Mesendoderm (in vitro differentiated cells): ENCODE measurements around the gene RIPK3.
"Not testable (repeated sequence)": the region's sequence is repeated elsewhere in the genome, so short reads cannot be mapped to it uniquely, and the experiment has no call there.

Experiments used
- DNase-seq: peaks from one replicate; pipeline ENCODE4 v3.0.0; 2013
- H2AK5ac ChIP-seq: 2 replicates; pipeline ENCODE4 v1.6.1; 2013; ENCODE audit warnings: low read length, inconsistent platforms
- H2BK120ac ChIP-seq: 2 replicates; pipeline ENCODE4 v1.6.1; 2013; ENCODE audit warnings: low read depth, mild to moderate bottlenecking, low read length, moderate library complexity, mixed read lengths
- H2BK15ac ChIP-seq: replicated peaks from 2 replicates; pipeline ENCODE4 v1.6.1; 2013; ENCODE audit warnings: low read depth, mild to moderate bottlenecking, moderate library complexity
- H2BK5ac ChIP-seq: 2 replicates; pipeline ENCODE4 v1.6.1; 2013; ENCODE audit warnings: low read length, inconsistent platforms
- H3K18ac ChIP-seq: 2 replicates; pipeline ENCODE4 v1.6.1; 2013; ENCODE audit warnings: mild to moderate bottlenecking, low read length, mixed read lengths
- H3K23ac ChIP-seq: one replicate; pipeline ENCODE4 v1.6.1; 2013; ENCODE audit warnings: low read length
- H3K27ac ChIP-seq: 2 replicates; pipeline ENCODE4 v1.5.1; 2013; ENCODE audit warnings: low read depth, mild to moderate bottlenecking, inconsistent platforms, low read length, moderate library complexity
- H3K27me3 ChIP-seq: 2 replicates; pipeline ENCODE4 v1.6.1; 2013; ENCODE audit warnings: low read length, control low read depth, mild to moderate bottlenecking, inconsistent platforms; ENCODE audit not compliant: insufficient read depth, poor library complexity
- H3K36me3 ChIP-seq: 2 replicates; pipeline ENCODE4 v1.6.1; 2013; ENCODE audit warnings: low read length, inconsistent platforms; ENCODE audit not compliant: control insufficient read depth, insufficient read depth
- H3K4ac ChIP-seq: one replicate; pipeline ENCODE4 v1.6.1; 2013; ENCODE audit warnings: low read depth, mild to moderate bottlenecking, low read length, moderate library complexity
- H3K4me1 ChIP-seq: 2 replicates; pipeline ENCODE4 v1.6.1; 2013; ENCODE audit warnings: low read depth, low read length, inconsistent platforms; ENCODE audit not compliant: control insufficient read depth
- H3K4me2 ChIP-seq: 2 replicates; pipeline ENCODE4 v1.6.1; 2013; ENCODE audit warnings: low read length
- H3K4me3 ChIP-seq: 2 replicates; pipeline ENCODE4 v1.5.1; 2013; ENCODE audit warnings: mild to moderate bottlenecking, low read length
- H3K56ac ChIP-seq: one replicate; pipeline ENCODE4 v1.6.1; 2013; ENCODE audit warnings: low read length
- H3K79me1 ChIP-seq: 2 replicates; pipeline ENCODE4 v1.6.1; 2013; ENCODE audit warnings: low read length, inconsistent platforms
- H3K79me2 ChIP-seq: 2 replicates; pipeline ENCODE4 v1.6.1; 2013; ENCODE audit warnings: mild to moderate bottlenecking, low read length; ENCODE audit not compliant: control insufficient read depth, insufficient read depth
- H3K9ac ChIP-seq: 2 replicates; pipeline ENCODE4 v1.6.1; 2013; ENCODE audit warnings: low read length, inconsistent platforms
- H4K5ac ChIP-seq: one replicate; pipeline ENCODE4 v1.6.1; 2013; ENCODE audit warnings: low read length
- H4K8ac ChIP-seq: one replicate; pipeline ENCODE4 v1.6.1; 2013; ENCODE audit warnings: low read depth, mild to moderate bottlenecking, control low read depth, low read length, moderate library complexity
- WGBS: extraction: QIAGEN DNeasy Blood & Tissue Kit; methylation state at CpG from one replicate; pipeline ENCODE4 v1.1.7; 2013; ENCODE audit warnings: low lambda C conversion rate, missing lambda C conversion rate; ENCODE audit not compliant: insufficient coverage; ENCODE audit errors: extremely low coverage; 5-methylcytosine and 5-hydroxymethylcytosine counted together

RIPK3 gene

GRCh38 chr14:24360281-24360680, 20.5 kb upstream of the RIPK3 start:
- Histone ChIP-seq H3K4me1 (no peaks in the 10 kb centered on the region), H3K56ac (no peak overlapping the region), H2AK5ac (no peak overlapping the region), H3K27ac (no peak overlapping the region), H3K27me3 (no peaks in the 10 kb centered on the region), H3K4me3 (no peak overlapping the region), H3K9ac (no peak overlapping the region), H2BK5ac (no peak overlapping the region), H3K4ac (no peak overlapping the region), H3K4me2 (no peak overlapping the region), H3K79me1 (no peaks in the 10 kb centered on the region), H2BK15ac (no peak overlapping the region), H2BK120ac (no peak overlapping the region), H4K5ac (no peak overlapping the region), H3K18ac (no peak overlapping the region), H3K23ac (no peak overlapping the region), H3K79me2 (no peaks in the 10 kb centered on the region), H3K36me3 (no peaks in the 10 kb centered on the region), H4K8ac (no peak overlapping the region)
- DNase-seq = no peak
- no CpG with 5 or more reads among the region's 3 CpGs for WGBS

DNA sequence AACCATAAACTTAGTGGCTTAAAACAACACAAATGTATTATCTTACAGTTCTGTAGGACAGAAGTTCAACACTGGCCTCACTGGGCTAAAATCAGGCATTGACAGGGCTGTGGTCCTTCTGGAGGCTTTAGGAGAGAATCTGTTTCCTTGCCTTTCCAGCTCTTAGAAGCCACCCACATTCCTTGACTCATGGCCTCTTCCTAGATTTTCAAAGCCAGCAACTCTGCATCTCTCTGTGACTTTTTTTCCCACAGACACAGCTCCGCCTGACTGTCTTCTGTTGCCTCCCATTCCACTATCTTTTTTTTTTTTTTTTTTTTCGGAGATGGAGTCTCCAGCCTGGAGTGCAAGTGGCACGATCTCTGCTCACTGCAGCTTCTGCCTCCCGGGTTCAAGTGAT, 16.4 kb upstream of the RIPK3 start:
- no peak overlapping the region for H2AK5ac ChIP-seq
- no peaks in the 10 kb centered on the region for H3K4me1 ChIP-seq
- no peak overlapping the region for H3K56ac ChIP-seq
- H3K4me3 ChIP-seq = no peak overlapping the region
- H3K23ac ChIP-seq = no peak overlapping the region
- no peak overlapping the region for H2BK120ac ChIP-seq
- H3K18ac ChIP-seq = no peak overlapping the region
- H2BK5ac ChIP-seq = no peak overlapping the region
- no peaks in the 10 kb centered on the region for H3K36me3 ChIP-seq
- H3K9ac ChIP-seq = no peak overlapping the region
- no peak overlapping the region for H3K27ac ChIP-seq
- no peak overlapping the region for H4K8ac ChIP-seq
- no CpG with 5 or more reads among the region's 4 CpGs for WGBS
- DNase-seq = no peak
- H3K4ac ChIP-seq = no peak overlapping the region
- no peaks in the 10 kb centered on the region for H3K79me1 ChIP-seq
- no peaks in the 10 kb centered on the region for H3K79me2 ChIP-seq
- H2BK15ac ChIP-seq = no peak overlapping the region
- no peak overlapping the region for H4K5ac ChIP-seq
- H3K27me3 ChIP-seq = no peaks in the 10 kb centered on the region
- no peak overlapping the region for H3K4me2 ChIP-seq

GRCh38 chr14:24355009-24355408, 15.2 kb upstream of the RIPK3 start:
- Histone ChIP-seq H3K56ac (no peak overlapping the region), H3K4me2 (no peak overlapping the region), H2BK120ac (no peak overlapping the region), H3K36me3 (no peaks in the 10 kb centered on the region), H3K27me3 (no peaks in the 10 kb centered on the region), H3K27ac (no peak overlapping the region), H2AK5ac (no peak overlapping the region), H3K9ac (no peak overlapping the region), H3K79me1 (no peaks in the 10 kb centered on the region), H2BK5ac (no peak overlapping the region), H3K4me3 (no peak overlapping the region), H4K8ac (no peak overlapping the region), H3K23ac (no peak overlapping the region), H4K5ac (no peak overlapping the region), H3K4ac (no peak overlapping the region), H3K79me2 (no peaks in the 10 kb centered on the region), H2BK15ac (no peak overlapping the region), H3K4me1 (no peaks in the 10 kb centered on the region), H3K18ac (no peak overlapping the region)
- no peak for DNase-seq
- WGBS = no CpG with 5 or more reads among the region's 7 CpGs

GRCh38 chr14:24354482-24354825, 14.7 kb upstream of the RIPK3 start:
- H3K27me3 ChIP-seq, H3K23ac ChIP-seq, DNase-seq, H2AK5ac ChIP-seq, H3K79me2 ChIP-seq, H2BK5ac ChIP-seq, H3K4ac ChIP-seq, H4K5ac ChIP-seq, H3K4me2 ChIP-seq, H3K9ac ChIP-seq, H4K8ac ChIP-seq, H2BK15ac ChIP-seq, H3K18ac ChIP-seq, H3K56ac ChIP-seq, H3K79me1 ChIP-seq, H3K36me3 ChIP-seq, H3K4me1 ChIP-seq, H3K4me3 ChIP-seq, H2BK120ac ChIP-seq, H3K27ac ChIP-seq: not testable (repeated sequence)
- no CpG with 5 or more reads among the region's 3 CpGs for WGBS

- no peak overlapping the region for H3K4me3 ChIP-seq
- no peak overlapping the region for H4K8ac ChIP-seq
- no peak overlapping the region for H3K23ac ChIP-seq
- H2AK5ac ChIP-seq = no peak overlapping the region
- no peak overlapping the region for H3K27ac ChIP-seq
- H4K5ac ChIP-seq = no peak overlapping the region
- H3K27me3 ChIP-seq = no peaks in the 10 kb centered on the region
- no peak overlapping the region for H3K4ac ChIP-seq
- no peak overlapping the region for H3K18ac ChIP-seq
- H3K4me1 ChIP-seq = no peaks in the 10 kb centered on the region
- H2BK5ac ChIP-seq = no peak overlapping the region
- no CpG with 5 or more reads among the region's 5 CpGs for WGBS
- H3K56ac ChIP-seq = no peak overlapping the region
- H3K4me2 ChIP-seq = no peak overlapping the region
- no peak overlapping the region for H3K9ac ChIP-seq
- H3K79me1 ChIP-seq = no peaks in the 10 kb centered on the region
- DNase-seq = no peak
- no peak overlapping the region for H2BK120ac ChIP-seq
- no peaks in the 10 kb centered on the region for H3K79me2 ChIP-seq
- no peak overlapping the region for H2BK15ac ChIP-seq
- no peaks in the 10 kb centered on the region for H3K36me3 ChIP-seq
Measured at GRCh38 chr14:24353559-24354481, 14.0 kb upstream of the RIPK3 start.

GRCh38 chr14:24351517-24351916, 11.7 kb upstream of the RIPK3 start:
- Histone ChIP-seq H3K79me2 (no peaks in the 10 kb centered on the region), H3K18ac (no peak overlapping the region), H4K5ac (no peak overlapping the region), H3K4me1 (no peaks in the 10 kb centered on the region), H2BK15ac (no peak overlapping the region), H3K27me3 (no peaks in the 10 kb centered on the region), H3K4me2 (no peak overlapping the region), H3K4me3 (no peak overlapping the region), H3K23ac (no peak overlapping the region), H3K9ac (no peak overlapping the region), H2AK5ac (no peak overlapping the region), H2BK120ac (no peak overlapping the region), H2BK5ac (no peak overlapping the region), H4K8ac (no peak overlapping the region), H3K79me1 (no peaks in the 10 kb centered on the region), H3K56ac (no peak overlapping the region), H3K27ac (no peak overlapping the region), H3K4ac (no peak overlapping the region), H3K36me3 (no peaks in the 10 kb centered on the region)
- WGBS = no CpG with 5 or more reads among the region's 4 CpGs
- no peak for DNase-seq
